Activated naive CD4-positive, alpha-beta T cell treated with anti-CD3 and anti-CD28 coated beads, Interleukin-2, amount 50 U/mL, for 16 hours (primary cell): ENCODE data around the gene TEX38.
"Not testable (repeated sequence)": the region's sequence is repeated elsewhere in the genome, so short reads cannot be mapped to it uniquely, and the experiment has no call there.

Experiments used
- DNase-seq: peaks from one replicate; pipeline ENCODE4 v3.0.0-alpha.2; 2020

TEX38 gene

DNA sequence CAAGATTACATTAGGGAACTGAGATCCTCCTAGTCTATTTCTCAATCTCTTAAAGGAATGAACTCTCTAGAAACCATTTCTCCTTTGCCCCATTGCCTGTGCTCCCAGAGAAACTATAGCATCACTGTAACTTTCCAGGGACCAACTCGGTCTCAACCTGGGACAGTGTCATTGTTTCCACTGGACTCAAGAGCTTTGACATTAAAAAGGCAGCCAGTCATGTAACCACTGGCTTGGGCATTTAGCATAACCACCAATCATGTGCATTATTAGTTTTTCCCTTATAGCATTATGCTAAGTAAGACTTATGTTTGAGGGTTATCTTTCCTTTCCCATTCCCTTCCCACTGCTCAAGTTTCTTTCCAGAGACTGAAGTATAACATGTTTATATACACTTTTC, 18.2 kb downstream of the TEX38 start:
- no peak for DNase-seq

DNA sequence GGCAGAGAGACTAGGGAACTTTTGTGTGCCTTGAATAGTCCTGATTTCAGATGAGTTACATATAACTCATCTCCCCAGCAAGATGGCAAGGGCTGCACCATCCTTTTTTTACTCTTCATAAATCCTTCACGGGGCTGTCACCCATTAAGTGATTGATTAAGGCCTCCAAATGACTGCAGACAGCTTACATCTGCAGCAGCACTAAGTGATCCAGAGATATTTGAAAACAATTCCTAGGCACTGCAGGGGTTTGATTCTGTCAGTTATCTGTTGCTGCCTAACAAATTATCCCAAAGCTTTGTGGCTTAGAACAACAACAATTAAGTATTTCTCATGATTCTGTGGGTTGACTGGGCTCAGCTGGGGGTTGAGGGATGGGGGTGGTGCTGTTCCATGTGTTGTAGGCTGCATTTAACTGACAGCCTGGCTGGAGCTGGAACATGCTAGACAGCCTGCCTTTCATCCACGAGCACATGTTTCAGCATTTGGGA, 19.3 kb downstream of the TEX38 start:
- no peak for DNase-seq

DNA sequence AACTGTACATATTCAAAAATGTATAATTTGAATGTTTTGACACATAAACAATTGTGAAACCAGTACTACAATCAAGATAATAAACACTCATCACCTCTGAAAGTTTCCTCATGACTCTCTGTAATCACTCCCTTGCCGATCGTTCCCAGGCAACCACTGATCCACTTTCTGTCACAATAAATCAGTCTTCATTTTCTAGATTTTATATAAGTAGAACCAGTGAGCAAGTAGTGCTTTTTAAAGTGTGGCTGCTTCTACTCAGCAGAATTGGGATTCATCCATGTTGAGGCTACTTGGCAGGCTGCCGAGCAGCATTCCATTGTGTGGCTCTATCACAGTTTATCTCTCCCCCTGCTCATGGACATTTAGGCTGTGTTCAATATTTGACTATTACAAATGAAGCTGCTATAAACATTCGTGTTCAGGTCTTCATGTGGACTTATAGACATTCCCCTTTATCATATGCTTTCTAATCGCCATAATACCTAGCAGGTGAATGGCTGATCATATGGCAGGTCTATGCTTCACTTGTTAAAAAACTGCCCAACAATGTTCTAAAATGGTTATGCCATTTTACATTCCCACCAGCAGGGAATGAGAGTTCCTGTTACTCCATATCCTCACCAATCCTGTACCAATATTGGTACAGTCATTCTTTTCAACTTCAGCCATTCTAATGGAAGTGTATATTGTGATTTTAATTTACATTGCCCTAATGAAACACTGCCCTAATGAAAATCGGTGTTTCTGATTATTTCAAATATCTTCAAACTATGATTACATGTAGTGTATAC, 20.5 kb downstream of the TEX38 start:
- no peak for DNase-seq

- DNase-seq = no peak
These were observed 21.4 kb downstream of the TEX38 start for GRCh38 chr1:46692811-46693770.

DNA sequence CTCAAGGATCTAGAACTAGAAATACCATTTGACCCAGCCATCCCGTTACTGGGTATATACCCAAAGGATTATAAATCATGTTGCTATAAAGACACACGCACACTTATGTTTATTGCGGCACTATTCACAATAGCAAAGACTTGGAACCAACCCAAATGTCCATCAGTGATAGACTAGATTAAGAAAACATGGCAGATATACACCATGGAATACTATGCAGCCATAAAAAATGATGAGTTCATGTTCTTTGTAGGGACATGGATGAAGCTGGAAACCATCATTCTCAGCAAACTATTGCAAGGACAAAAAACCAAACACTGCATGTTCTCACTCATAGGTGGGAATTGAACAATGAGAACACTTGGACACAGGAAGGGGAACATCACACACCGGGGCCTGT, 23.0 kb downstream of the TEX38 start:
- not testable (repeated sequence) for DNase-seq

GRCh38 chr1:46697053-46697452, 25.4 kb downstream of the TEX38 start:
- no peak for DNase-seq

- DNase-seq = no peak
These were observed 28.0 kb downstream of the TEX38 start for GRCh38 chr1:46699666-46700065.

DNA sequence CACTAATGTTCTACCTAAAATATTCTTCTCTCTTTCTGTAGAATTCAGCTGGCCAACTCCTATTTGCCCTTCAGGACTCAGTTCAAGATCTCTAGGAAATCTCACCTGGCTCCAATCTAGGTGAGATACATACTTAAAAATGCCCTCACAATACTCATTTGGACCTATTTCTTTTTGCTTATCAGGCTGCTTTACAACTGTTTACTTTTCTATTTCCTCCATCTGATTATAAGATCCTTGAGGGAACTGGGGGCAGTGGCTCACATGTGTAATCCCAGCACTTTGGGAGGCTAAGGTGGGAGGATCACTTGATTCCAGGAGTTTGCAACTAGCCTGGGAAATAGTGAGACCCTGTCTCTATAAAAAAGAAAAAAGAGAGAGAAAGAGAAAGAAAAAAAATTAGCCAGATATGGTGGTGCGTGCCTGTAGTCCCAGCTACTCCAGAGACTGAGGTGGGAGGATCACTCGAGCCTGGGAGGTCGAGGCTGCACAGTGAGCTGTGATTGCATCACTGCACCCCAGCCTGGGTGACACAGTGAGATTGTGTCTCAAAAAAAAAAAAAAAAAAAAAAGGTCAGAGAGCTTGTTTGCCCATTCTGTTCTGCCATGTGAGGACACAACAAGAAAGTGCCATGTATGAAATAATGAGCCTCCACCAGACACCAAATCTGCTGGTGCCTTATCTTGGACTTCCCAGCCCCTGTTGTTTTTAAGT, 32.4 kb downstream of the TEX38 start:
- no peak for DNase-seq

GRCh38 chr1:46705408-46705807, 33.8 kb downstream of the TEX38 start:
- no peak for DNase-seq

DNA sequence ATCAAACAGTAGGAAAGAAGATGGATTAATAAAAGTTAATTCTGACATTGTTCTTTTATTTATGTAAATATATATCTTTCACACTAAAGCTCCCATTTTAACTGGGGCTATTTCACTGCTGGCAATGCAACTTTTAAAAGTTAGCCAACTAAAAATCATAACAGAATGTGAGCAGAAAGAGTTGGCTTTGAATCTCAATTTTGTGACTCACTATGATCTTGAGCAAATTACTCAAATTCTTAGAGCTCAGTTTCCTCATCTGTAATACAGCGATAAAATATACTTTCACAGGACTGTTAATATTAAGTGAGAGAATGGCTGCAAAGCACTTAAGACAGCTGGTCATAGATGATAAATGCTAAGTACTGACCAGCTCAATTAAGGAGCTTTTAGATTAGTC, 36.5 kb downstream of the TEX38 start:
- DNase-seq = no peak

DNA sequence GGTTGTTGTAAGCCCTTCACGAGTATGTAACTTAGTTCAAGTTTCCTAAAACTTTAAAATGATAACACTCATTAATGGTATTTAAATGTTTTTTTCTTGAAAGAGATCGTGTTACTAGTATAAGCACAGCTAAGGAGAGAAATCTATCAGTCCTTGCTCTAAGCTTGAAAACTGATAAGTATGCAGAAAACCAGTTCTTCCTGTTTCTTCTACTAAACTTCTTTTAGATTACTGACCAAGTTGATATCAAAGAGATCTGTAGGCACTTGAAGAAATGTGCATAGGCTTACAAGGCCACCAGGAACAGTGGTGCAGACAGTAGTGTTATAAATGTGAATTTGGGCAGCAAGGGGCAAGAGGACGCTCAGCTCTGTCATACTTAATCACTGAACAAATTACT, 43.3 kb downstream of the TEX38 start:
- no peak for DNase-seq

GRCh38 chr1:46717654-46718053, 46.0 kb downstream of the TEX38 start:
- no peak for DNase-seq

GRCh38 chr1:46718340-46718726, 46.7 kb downstream of the TEX38 start:
- no peak for DNase-seq

GRCh38 chr1:46718727-46719622, 47.3 kb downstream of the TEX38 start, which contains the start of gene EFCAB14:
EFCAB14 (minus strand) TSS chr1:46719114; CDS start chr1:46718087, 1,027 bp downstream.
- DNase-seq = peak; percentile 99

DNA sequence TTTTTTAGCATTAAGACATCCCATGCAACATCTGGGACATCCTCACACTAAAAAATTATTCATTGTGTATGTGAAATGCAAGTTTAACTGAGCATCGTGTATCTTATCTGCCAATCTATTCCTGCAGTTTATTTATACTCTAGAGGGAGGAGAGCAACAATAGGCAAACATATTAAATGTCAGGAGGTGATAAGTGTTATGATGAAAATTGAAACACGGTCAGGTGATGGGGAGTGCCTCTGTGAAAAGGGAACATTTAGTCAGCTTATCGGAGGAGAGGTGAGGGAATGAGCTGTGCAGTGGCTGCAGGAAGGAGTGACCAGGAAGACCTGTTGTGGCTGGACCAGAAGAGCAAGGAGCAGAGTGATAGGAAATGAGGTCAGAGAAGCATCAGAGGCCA, 48.0 kb downstream of the TEX38 start:
- no peak for DNase-seq

DNA sequence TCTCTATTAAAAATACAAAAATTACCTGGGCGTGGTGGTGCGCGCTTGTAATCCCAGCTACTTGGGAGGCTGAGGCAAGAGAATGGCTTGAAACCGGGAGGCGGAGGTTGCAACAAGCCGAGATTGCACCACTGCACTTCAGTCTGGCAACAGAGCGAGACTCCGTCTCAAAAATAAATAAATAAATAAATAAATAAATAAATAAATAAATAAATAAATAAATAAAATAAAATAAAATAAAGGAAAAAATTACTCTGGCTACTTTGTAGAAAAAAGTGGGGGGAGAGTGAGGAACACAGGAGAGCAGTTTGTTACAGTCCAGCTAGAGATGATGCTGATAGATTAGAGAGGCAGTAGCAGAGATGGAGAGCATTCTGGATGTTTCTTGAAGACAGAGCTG, 48.7 kb downstream of the TEX38 start:
- not testable (repeated sequence) for DNase-seq

- no peak for DNase-seq
These were observed 49.5 kb downstream of the TEX38 start for GRCh38 chr1:46721204-46721603.

GRCh38 chr1:46721686-46722205, 50.1 kb downstream of the TEX38 start:
- DNase-seq = no peak
